GM18502 (cell line): Measurements from ENCODE around the gene ST6GAL1.

Experiments
- ATAC-seq: cut with Tn5 transposase; IDR thresholded peaks from one replicate; pipeline ENCODE4 v1.9.1; 2021; ENCODE audit warnings: mild to moderate bottlenecking; ENCODE audit not compliant: unreplicated experiment, poor library complexity

The ST6GAL1 gene

DNA sequence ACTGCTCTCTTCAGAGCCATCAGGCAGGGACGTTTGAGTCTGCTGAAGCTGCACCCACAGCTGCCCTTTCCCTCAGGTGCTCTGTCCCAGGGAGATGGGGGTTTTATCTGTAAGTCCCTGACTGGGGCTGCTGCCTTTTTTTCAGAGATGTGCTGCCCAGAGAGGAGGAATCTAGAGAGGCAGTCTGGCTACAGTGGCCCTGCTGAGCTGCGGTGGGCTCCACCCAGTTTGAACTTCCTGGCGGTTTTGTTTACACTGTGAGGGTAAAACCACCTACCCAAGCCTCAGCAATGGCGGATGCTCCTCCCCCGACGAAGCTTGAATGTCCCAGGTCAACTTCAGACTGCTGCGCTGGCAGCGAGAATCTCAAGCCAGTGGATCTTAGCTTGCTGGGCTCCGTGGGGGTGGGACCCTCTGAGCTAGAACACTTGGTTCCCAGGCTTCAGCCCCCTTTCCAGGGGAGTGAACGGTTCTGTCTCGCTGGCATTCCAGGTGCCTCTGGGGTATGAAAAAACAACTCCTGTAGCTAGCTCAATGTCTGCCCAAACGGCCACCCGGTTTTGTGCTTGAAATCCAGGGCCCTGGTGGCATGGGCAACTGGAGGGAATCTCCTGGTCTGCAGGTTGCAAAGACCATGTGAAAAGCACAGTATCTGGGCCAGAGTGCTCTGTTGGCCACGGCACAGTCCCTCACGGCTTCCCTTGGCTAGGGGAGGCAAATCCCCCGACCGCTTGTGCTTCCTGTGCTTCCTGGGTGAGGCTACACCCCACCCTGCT lies 21.1 kb upstream of the ST6GAL1 start:
- peak; percentile 56 for ATAC-seq

- ATAC-seq = no peak
Measured at GRCh38 chr3:186915806-186916796, 14.2 kb upstream of the ST6GAL1 start.

DNA sequence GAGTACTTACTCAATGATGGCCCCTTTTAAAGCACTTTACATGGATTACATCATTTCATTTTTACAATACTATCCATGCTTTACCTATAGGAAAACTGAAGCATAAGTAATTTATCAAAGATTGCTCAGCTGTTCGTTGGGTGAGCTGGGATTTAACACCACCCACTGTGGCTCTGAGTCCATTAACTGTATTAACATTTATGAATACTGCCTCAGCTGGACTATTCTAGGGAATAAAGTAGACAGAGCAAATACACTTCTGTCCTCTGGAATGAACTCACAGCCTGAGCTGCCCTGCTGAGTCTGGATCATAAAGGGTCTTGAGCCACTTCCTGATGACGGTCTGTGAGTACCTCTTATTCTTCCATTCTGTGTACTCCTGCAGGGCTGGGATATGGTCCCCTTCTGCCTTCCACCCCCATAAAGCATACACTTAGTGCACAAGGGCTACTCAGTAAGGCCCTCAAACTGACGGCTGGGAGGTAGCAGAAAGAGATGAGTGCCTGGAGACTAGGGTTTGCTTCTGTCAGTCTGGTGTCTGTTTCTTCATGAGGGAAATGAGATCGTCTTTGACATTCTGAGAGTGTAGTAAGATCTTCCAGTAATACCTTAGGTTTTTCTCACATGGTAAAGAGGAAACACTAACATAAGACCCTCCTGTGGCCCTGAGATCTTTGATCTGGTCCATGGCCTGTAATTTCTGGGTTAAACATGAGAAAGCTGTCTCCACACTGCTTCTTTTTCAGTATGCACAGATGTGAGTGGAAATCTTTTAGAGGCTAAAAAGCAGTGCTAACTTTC lies 12.6 kb upstream of the ST6GAL1 start:
- ATAC-seq = no peak

- ATAC-seq = no peak
Measured at GRCh38 chr3:186920301-186920700, 10.0 kb upstream of the ST6GAL1 start.

- ATAC-seq = no peak
Measured at GRCh38 chr3:186920796-186921195, 9.5 kb upstream of the ST6GAL1 start.

DNA sequence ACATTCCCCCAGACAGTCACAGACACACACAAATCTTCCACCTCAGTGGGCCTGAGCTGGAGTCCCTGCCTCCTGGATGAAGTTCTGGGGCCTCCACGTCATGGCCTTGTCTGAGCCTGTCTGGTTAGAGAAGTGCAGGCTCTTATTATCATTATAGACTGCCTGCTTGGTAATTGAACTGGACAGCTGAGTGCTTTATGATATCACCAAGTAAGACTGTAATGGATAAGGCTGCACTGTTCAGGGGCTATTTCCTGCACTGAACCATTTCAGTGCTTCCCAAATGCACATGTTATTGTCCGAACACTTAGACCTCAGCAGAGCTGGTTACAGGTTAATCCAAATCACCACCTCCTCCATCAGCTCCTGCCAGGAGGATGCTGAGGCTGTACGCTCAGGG lies 8.7 kb upstream of the ST6GAL1 start:
- ATAC-seq = no peak

DNA sequence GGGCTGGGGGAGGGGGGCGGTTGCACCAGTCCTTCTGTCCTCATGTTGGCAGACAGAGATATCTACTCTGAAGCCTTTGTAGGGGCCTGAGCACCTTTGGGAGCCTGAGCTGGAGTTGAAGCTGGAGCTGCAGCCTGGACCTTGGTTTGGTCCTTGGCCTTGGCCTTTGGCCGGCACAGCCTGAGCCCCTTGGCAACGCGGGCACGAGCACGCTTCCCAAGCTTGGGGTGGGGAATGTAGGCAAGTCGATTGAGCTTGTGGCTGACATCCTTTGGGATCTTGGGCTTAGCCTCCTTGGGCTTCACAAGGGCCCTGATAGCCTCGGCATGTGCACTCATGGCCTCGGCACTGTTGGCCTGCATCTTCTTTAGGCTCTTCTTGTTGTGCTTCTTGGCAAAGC lies 8.1 kb upstream of the ST6GAL1 start:
- ATAC-seq = no peak

- ATAC-seq = no peak
Measured at GRCh38 chr3:186922790-186923189, 7.5 kb upstream of the ST6GAL1 start.

GRCh38 chr3:186923241-186923640 lies 7.1 kb upstream of the ST6GAL1 start:
- no peak for ATAC-seq

DNA sequence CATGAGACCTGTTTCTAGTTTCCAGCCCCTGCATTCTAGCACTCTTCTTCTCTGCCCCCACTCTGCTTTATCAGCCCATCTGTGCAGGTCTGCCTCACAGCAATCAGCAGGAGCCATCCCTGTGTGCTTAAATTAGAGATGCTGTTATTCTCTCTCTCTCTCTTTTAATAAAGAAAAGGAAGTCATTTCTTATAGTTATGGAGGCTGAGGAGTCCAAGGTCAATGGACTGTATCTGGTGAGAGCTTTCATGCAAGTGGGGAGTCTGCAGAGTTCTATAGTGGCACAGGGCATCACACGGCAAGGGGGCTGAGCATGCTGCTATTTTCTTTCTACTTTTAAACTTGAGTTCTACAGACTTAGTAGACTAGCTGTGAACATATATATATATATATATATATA lies 4.5 kb upstream of the ST6GAL1 start:
- ATAC-seq = no peak

DNA sequence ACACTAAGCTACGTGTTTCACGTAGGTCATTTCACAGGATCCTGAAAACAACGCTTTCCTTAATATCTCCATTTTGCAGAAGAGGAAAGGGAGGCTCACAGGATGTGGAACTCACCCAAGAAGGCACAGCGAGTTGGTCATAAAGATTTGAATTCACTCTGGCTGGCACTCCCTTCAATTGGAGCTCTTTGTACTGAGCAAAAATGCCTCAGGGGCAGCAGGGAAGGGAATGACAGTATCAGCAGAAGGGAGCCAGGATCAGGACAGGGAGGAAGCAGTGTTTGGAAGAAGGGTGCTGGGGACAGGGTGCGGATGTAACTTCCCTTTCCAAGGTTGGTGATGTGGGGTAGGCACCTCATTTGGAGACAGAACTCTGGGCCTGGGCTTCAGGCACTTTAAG lies 1.1 kb upstream of the ST6GAL1 start:
- ATAC-seq = no peak

- ATAC-seq = no peak
Measured at GRCh38 chr3:186929685-186930084, 641 bp upstream of the ST6GAL1 start.

DNA sequence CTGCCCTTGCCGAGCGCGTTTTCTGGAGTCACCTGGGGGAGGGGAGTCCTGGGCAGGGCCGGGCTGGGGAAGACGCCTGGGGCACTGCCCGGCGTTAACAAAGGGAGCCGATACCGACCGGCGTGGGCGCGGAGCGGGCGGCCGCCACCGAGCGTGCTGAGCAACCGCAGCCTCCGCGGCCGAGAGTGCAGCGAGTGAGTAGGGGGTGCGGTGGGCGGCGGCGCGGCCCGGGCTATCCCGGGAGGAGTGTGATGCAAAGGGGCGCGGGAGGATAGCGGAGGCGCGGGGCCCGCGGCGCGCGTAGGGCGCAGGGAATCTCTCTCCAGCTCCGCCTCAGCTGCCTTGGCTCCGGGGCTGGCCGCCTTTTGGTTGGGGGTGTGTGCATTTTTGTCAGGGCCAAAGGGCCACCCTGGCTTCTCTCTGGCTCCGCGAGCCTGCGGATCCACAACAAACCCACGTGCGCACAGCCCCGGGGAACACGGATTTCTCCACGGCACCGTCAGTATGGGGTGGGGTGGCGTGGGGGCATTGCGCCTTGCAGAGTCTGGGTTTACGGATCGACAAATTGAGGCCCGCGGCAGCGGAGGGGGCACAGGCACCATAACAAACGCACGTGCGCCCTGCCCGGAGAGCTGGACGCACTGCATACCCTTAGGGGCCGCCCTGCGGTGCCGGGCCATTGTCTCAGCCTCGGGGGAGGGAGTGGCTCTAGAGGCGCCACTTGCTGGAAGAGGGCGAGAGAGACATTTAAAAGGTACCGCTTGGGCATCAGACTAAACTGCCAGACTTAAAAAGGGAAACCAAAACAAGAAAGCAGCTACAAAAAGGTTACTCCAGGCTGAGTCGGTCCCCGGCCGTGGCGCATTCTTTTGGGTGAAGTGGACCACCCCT lies 560 bp downstream of the ST6GAL1 start:
- ATAC-seq = peak; percentile 71

DNA sequence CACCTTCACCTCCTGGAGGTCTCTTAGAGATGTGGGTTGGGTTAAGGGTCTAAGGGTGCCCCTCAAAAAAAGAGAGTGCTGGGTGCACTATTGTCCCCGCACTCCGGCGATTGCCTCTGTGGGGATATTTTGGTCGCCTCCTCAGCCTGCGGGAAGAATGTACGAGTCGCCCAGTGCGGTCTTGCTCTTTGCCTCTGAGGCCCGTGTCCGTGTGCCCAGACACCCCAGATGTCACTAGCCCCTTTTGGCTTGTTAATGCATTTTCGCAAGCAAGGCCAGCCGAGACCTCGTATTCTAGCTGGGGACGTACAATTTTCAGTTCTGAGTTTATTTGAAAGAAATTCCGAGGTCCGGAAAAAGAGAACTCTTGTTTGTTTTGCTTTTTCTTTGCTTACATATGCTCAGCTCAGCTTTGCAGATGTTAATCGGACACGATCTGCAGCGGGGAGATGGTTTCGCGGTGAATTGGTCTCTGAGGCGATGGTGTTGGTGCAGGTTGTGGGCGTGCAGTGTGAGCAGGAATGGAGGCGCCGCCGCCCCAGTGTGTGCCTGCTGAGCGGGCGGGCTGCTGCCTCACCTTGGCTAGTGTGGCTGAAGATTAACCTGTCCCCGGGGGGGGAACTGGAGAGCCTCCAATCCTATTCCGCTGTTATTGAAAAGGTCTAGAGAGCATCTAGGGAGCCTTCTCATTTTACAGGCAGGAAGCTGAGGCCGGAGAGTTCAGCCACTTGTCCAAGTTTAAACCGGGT lies 1.4 kb downstream of the ST6GAL1 start:
- ATAC-seq = peak; percentile 33

- no peak for ATAC-seq
Measured at GRCh38 chr3:186932281-186933181, 2.2 kb downstream of the ST6GAL1 start.

DNA sequence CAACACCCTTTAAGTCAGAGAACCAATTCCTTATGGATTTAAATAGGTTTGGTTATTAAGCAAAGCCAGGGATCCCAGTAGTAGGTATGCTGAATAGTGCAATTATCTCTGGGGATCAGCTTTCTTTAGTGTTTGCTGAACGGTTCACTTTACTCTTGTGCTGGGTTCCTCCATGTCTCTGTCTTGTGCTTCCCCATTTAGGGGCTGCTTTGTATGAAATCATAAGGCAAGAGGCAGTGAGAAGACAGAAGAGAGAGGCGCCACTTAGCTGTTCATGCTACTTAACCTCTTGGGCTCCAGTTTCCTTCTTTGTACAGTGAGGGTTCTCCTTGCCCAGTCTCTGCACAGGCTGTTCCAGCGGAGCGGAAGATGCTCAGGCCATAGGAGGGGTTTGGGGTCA lies 3.5 kb downstream of the ST6GAL1 start:
- ATAC-seq = no peak

GRCh38 chr3:186935133-186935532 lies 4.8 kb downstream of the ST6GAL1 start:
- no peak for ATAC-seq
